ENCODE results near the gene SH3PXD2A. TPM values are rescaled to one million over a fixed set of nuclear protein-coding genes. Genes with fewer than 3 reads are reported as not detected.

SH3PXD2A gene
- total and polyA plus RNA-seq, 9 of the 15 experiments (the other 6 are each of a cell fraction or from before 2014, with no cell fraction given) = 0.41 to 9.3 (median 2.5) TPM

GRCh38 chr10:103762916-103763315, 92.5 kb downstream of the SH3PXD2A start:
- WGBS (ENCODE audit: insufficient coverage, low coverage, missing lambda C conversion rate) = 63% methylated on average over 1 of the region's 2 CpGs
- Histone ChIP-seq H2AFZ (ENCODE audit: low read depth, low read length) (0 out of 2 replicates have a peak overlapping the region, but pooled peaks have one; percentile 72), H3K27me3 (ENCODE audit: control insufficient read depth in 2 of 2, insufficient read depth in 2 of 2, low read length in 2 of 2) (0 out of 5 replicates have a peak, but pooled peaks cover 0 to 9% of the 10 kb centered on the region in 2 experiments), H3K79me2 (ENCODE audit: control insufficient read depth, insufficient read depth, low read length) (no peaks in the 10 kb centered on the region), H3K4me3 (no peak overlapping the region), H3K9me1 (ENCODE audit: control insufficient read depth, insufficient read depth, low read length) (no peaks in the 10 kb centered on the region), H3K4me2 (ENCODE audit: insufficient read depth, low read length) (no peak overlapping the region), H4K20me1 (replicated peaks; ENCODE audit: control insufficient read depth, insufficient read depth, low read length) (no peaks in the 10 kb centered on the region), H3K36me3 (ENCODE audit: control insufficient read depth, insufficient read depth, low read length) (no peaks in the 10 kb centered on the region), H3K27ac (ENCODE audit: extremely low read depth, low read depth, low read length) (no peak overlapping the region), H3K9me3 (replicated peaks; ENCODE audit: control insufficient read depth, insufficient read depth, low read depth, low read length) (no peaks in the 10 kb centered on the region), H3K4me1 (replicated peaks in 1 of 2; ENCODE audit: control insufficient read depth in 2 of 2, insufficient read depth in 2 of 2, low read length in 2 of 2) (peaks cover 4 to 10% of the 10 kb centered on the region in 2 experiments; a peak in 4 of 5 replicates), H3K9ac (ENCODE audit: insufficient read depth in 1 of 2, low read depth in 2 of 2, low read length in 2 of 2) (no peak overlapping the region)
- ATAC-seq (no peak), DNase-seq (ENCODE audit: extremely low read depth in 1 of 4, low spot score in 3 of 4) (no peak), FAIRE-seq (no peak)
- BruUV-seq (replicated peaks) = no TSS peak
- CTCF ChIA-PET (ENCODE audit: low intra/inter-chr PET ratio) = no interaction called here
- POLR2A ChIA-PET = interaction anchor here (1.9 kb wide), 1 partner anchor 9 kb away, joined by 5 read pairs; no protein-coding TSS in a partner anchor
- TF ChIP-seq CREB3 (tag; conservative IDR thresholded peaks at IDR 0.05; ENCODE audit: low read depth) = no peak
- TF ChIP-seq SREBF2 (CRISPR knock-in tag; IDR thresholded peaks at IDR 0.05) = no peak
- no peak for TF ChIP-seq FOS (IDR thresholded peaks at IDR 0.05; ENCODE audit: extremely low read depth, insufficient read length)
- no peak for TF ChIP-seq SIRT6 (IDR thresholded peaks at IDR 0.05; ENCODE audit: low read depth, low read length)
- TF ChIP-seq ZNF668 (CRISPR knock-in tag; IDR thresholded peaks at IDR 0.05) = no peak
- no peak for TF ChIP-seq PTRF (tag; IDR thresholded peaks at IDR 0.05)
- TF ChIP-seq ZNF384 (IDR thresholded peaks at IDR 0.05; ENCODE audit: low read depth, low read length) = no peak
- no peak for TF ChIP-seq ZNF274 (IDR thresholded peaks at IDR 0.05; ENCODE audit: borderline replicate concordance, low read depth, low read length)
- TF ChIP-seq MYC (IDR thresholded peaks at IDR 0.05; ENCODE audit: low read depth, low read length) = no peak
- TF ChIP-seq MYC (CRISPR knock-in tag; IDR thresholded peaks at IDR 0.05; ENCODE audit: borderline replicate concordance, low read depth) = no peak
- TF ChIP-seq HNRNPUL1 (IDR thresholded peaks at IDR 0.05; ENCODE audit: low read length) = no peak
- in situ Hi-C loops (cut with MboI) (no loop called here), intact Hi-C loops (cut with micrococcal nuclease) (no loop called here)

Data from K562 (cell line).